ENCODE results near the gene B3GALT4. TPM values are rescaled to one million over a fixed set of nuclear protein-coding genes. Genes with fewer than 3 reads are reported as not detected.
"Not testable (repeated sequence)": the region's sequence is repeated elsewhere in the genome, so short reads cannot be mapped to it uniquely, and the experiment has no call there.

B3GALT4 gene
- total RNA-seq, 2 experiments from 2014 or later = 14.0 to 20.5 TPM

DNA sequence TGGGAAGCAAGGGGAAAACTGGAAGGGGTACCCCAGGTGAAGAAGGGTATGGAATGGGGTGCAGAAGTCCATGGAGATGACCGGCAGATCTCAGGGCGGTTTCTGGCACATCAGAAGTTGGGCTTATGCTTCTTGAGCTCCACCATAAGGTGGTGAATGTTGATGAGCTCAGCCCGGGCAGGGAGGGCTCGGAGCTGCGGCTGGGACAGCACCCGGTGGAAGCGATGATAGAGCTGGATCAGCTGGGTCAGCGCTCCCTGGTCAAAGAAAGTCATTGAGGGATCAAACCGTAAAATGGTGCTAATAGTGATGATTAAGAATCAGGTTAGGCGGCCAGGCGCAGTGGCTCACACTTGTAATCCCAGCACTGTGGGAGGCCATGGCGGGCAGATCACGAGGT lies 26.2 kb upstream of the B3GALT4 start:
- no peak for ATAC-seq
- H3K9me3 Mint-ChIP-seq (ENCODE audit: low read depth) = no peaks in the 10 kb centered on the region
- peak overlapping the region; percentile 94 for H3K27ac Mint-ChIP-seq
- H3K4me3 Mint-ChIP-seq = no peak overlapping the region
- peaks cover 27% of the 10 kb centered on the region for H3K36me3 Mint-ChIP-seq
- CTCF ChIA-PET = interaction anchor here (1.5 to 5.2 kb wide), 6 partner anchors 20 to 112 kb away, joined by 4 to 46 read pairs (median 27); partner anchors contain the start of genes B3GALT4, RING1, RPS18 and RXRB
- peaks cover 38% of the 10 kb centered on the region for H3K4me1 Mint-ChIP-seq
- DNase-seq = no peak
- peaks cover 10% of the 10 kb centered on the region for H3K27me3 Mint-ChIP-seq

- CTCF ChIA-PET = interaction anchor here (1.5 to 5.2 kb wide), 4 partner anchors 20 to 113 kb away, joined by 4 to 46 read pairs (median 20); partner anchors contain the start of genes RPS18, RXRB, SLC39A7 and VPS52
- no peak for DNase-seq
- Mint-ChIP-seq H3K27ac (peak overlapping the region; percentile 61), H3K27me3 (peaks cover 3% of the 10 kb centered on the region), H3K9me3 (ENCODE audit: low read depth) (no peaks in the 10 kb centered on the region), H3K4me1 (peaks cover 39% of the 10 kb centered on the region), H3K36me3 (peaks cover 28% of the 10 kb centered on the region), H3K4me3 (peak overlapping the region; percentile 11)
- ATAC-seq = no peak
These were observed 25.4 kb upstream of the B3GALT4 start for GRCh38 chr6:33251395-33252012.

GRCh38 chr6:33252759-33253158 lies 24.2 kb upstream of the B3GALT4 start:
- no peak overlapping the region for H3K4me3 Mint-ChIP-seq
- CTCF ChIA-PET = no interaction called here
- no peak overlapping the region for H3K27ac Mint-ChIP-seq
- peaks cover 39% of the 10 kb centered on the region for H3K4me1 Mint-ChIP-seq
- H3K27me3 Mint-ChIP-seq = no peaks in the 10 kb centered on the region
- no peaks in the 10 kb centered on the region for H3K9me3 Mint-ChIP-seq (ENCODE audit: low read depth)
- no peak for DNase-seq
- no peak for ATAC-seq
- H3K36me3 Mint-ChIP-seq = peaks cover 30% of the 10 kb centered on the region

GRCh38 chr6:33254591-33254990 lies 22.3 kb upstream of the B3GALT4 start:
- Mint-ChIP-seq H3K4me1 (peaks cover 28% of the 10 kb centered on the region), H3K27ac (no peak overlapping the region), H3K4me3 (no peak overlapping the region), H3K27me3 (no peaks in the 10 kb centered on the region), H3K36me3 (peaks cover 38% of the 10 kb centered on the region), H3K9me3 (ENCODE audit: low read depth) (no peaks in the 10 kb centered on the region)
- no peak for DNase-seq
- CTCF ChIA-PET = interaction anchor here (1.1 to 2.0 kb wide), 4 partner anchors 12 to 171 kb away, joined by 3 to 9 read pairs (median 4); partner anchors contain the start of genes RPS18 and VPS52
- no peak for ATAC-seq

DNA sequence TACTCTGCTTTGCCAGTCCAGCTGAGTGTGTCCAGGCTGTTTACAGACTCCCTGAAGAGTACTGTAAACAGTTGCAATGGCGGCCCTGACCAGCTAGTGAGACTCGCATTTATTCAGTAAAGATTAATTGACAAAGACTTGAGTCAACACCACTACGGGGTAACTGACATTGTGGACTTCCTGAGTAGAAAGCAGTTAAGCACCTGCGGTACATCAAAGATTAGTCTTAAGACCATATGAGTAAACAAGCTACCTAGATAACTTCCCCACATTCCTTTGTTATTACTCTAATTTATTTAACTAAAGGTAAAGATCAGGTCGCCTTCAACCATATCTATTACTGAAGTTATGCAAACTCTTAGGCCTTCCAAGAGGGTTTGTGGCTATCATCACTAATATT lies 17.9 kb upstream of the B3GALT4 start:
- CTCF ChIA-PET = interaction anchor here (1.2 kb wide), 1 partner anchor 134 kb away, joined by 3 read pairs; no protein-coding TSS in a partner anchor
- no peak for DNase-seq
- no peak overlapping the region for H3K4me3 Mint-ChIP-seq
- no peaks in the 10 kb centered on the region for H3K9me3 Mint-ChIP-seq (ENCODE audit: low read depth)
- peaks cover 45% of the 10 kb centered on the region for H3K36me3 Mint-ChIP-seq
- no peak overlapping the region for H3K27ac Mint-ChIP-seq
- H3K27me3 Mint-ChIP-seq = no peaks in the 10 kb centered on the region
- H3K4me1 Mint-ChIP-seq = peaks cover 2% of the 10 kb centered on the region
- no peak for ATAC-seq

GRCh38 chr6:33262490-33262889 lies 14.4 kb upstream of the B3GALT4 start:
- H3K27me3 Mint-ChIP-seq; ATAC-seq; H3K27ac Mint-ChIP-seq; H3K9me3 Mint-ChIP-seq (ENCODE audit: low read depth); H3K4me3 Mint-ChIP-seq; DNase-seq; H3K4me1 Mint-ChIP-seq: not testable (repeated sequence)
- H3K36me3 Mint-ChIP-seq = peaks cover 61% of the 10 kb centered on the region
- CTCF ChIA-PET = interaction anchor here (1.6 kb wide), 1 partner anchor 24 kb away, joined by 3 read pairs; no protein-coding TSS in a partner anchor

GRCh38 chr6:33264015-33264414 lies 12.9 kb upstream of the B3GALT4 start:
- H3K4me3 Mint-ChIP-seq = no peak overlapping the region
- no peak for DNase-seq
- H3K9me3 Mint-ChIP-seq (ENCODE audit: low read depth) = no peaks in the 10 kb centered on the region
- no peak for ATAC-seq
- no peaks in the 10 kb centered on the region for H3K27me3 Mint-ChIP-seq
- CTCF ChIA-PET = no interaction called here
- H3K27ac Mint-ChIP-seq = no peak overlapping the region
- no peaks in the 10 kb centered on the region for H3K4me1 Mint-ChIP-seq
- H3K36me3 Mint-ChIP-seq = peaks cover 65% of the 10 kb centered on the region

DNA sequence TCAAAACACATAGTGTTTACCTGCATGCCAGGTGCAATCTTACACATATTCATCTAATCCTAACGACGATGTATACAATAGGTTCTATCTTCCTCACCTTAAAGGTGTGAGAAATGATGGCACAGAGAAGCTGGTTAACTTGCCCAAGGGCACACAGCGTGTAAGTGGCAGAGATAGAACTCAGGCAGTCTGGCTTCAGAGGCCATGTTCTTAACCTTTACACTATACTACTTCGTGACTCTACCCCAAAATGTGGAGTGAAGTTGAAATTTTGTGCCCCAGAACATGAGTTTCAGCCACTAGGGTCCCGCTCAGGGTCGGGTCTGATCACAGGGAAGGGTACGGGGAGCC lies 5.8 kb upstream of the B3GALT4 start:
- Mint-ChIP-seq H3K9me3 (ENCODE audit: low read depth) (no peaks in the 10 kb centered on the region), H3K27ac (peak overlapping the region; percentile 98), H3K4me1 (peaks cover 52% of the 10 kb centered on the region), H3K4me3 (peak overlapping the region; percentile 88), H3K27me3 (no peaks in the 10 kb centered on the region), H3K36me3 (peaks cover 60% of the 10 kb centered on the region)
- CTCF ChIA-PET = interaction anchor here (1.0 to 4.6 kb wide), 8 partner anchors 16 to 300 kb away, joined by 3 to 33 read pairs (median 7); partner anchors contain the start of genes PFDN6, RGL2, WDR46 and ZBTB22
- DNase-seq = no peak
- ATAC-seq = no peak

DNA sequence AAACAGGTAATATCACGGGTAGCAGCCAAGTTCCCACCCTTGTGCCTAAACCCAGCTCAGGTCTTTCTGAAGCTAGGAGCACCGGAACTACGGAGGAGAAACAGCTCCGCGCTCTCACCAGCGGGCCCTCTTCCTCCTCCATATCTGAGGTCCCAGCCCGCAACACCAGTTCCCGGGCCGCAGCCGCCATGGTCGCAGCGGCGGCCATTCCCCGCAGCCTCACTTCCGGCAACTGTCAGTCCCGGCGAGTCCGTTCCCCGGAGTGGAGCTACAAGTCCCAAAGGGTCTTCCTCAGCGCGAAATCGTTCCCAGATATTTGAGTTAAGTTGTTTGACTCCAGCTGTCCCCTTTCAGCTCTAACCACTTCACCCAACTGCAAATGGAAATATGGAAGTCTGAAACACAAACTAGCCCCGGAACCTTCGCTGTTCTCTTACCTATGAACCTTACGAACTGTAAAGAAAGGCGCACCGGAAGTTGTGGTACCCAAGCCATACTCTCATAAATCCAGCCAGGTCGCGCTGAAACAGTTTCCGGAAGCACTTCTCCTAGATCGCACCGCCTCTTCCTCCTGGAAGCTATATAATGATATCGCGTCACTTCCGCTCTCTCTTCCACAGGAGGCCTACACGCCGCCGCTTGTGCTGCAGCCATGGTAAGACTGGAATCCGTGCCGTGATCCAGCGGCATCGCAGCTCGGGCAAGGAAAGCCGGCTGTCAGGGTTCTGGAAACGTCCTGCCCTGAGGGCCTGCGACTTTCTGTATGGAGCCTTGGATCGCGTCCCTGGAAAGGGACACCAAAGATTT lies 5.3 kb upstream of the B3GALT4 start, which contains the start of the genes RPS18 and VPS52:
Gene RPS18 (plus strand): TSS at position 608 of the 807 bp plus-strand sequence. CDS start 45 bp downstream, at position 653.
Gene VPS52 (minus strand): TSS at position 409 of the 807 bp plus-strand sequence. CDS start 201 bp downstream, at position 208.
- ATAC-seq (peak; percentile 90), DNase-seq (peak; percentile 96)
- H3K27me3 Mint-ChIP-seq = no peaks in the 10 kb centered on the region
- no peaks in the 10 kb centered on the region for H3K9me3 Mint-ChIP-seq (ENCODE audit: low read depth)
- H3K4me3 Mint-ChIP-seq = peak within 1 kb of the TSS; percentile 88
- CTCF ChIA-PET = interaction anchor here (0.6 to 4.6 kb wide), 13 partner anchors 16 to 300 kb away, joined by 3 to 33 read pairs (median 5); partner anchors contain the start of genes PFDN6, RGL2, WDR46 and ZBTB22
- peak within 1 kb of the TSS; percentile 98 for H3K27ac Mint-ChIP-seq
- peaks cover 61% of the 10 kb centered on the region for H3K36me3 Mint-ChIP-seq
- peaks cover 58% of the 10 kb centered on the region for H3K4me1 Mint-ChIP-seq

- DNase-seq (no peak), ATAC-seq (peak; percentile 7)
- Mint-ChIP-seq H3K9me3 (ENCODE audit: low read depth) (no peaks in the 10 kb centered on the region), H3K36me3 (peaks cover 56% of the 10 kb centered on the region), H3K27ac (peak overlapping the region; percentile 98), H3K4me3 (peak overlapping the region; percentile 88), H3K27me3 (no peaks in the 10 kb centered on the region), H3K4me1 (peaks cover 60% of the 10 kb centered on the region)
- CTCF ChIA-PET = interaction anchor here (0.7 to 4.6 kb wide), 10 partner anchors 17 to 301 kb away, joined by 3 to 33 read pairs (median 4); partner anchors contain the start of genes PFDN6, RGL2 and WDR46
These were observed 4.4 kb upstream of the B3GALT4 start for GRCh38 chr6:33272275-33273128.

DNA sequence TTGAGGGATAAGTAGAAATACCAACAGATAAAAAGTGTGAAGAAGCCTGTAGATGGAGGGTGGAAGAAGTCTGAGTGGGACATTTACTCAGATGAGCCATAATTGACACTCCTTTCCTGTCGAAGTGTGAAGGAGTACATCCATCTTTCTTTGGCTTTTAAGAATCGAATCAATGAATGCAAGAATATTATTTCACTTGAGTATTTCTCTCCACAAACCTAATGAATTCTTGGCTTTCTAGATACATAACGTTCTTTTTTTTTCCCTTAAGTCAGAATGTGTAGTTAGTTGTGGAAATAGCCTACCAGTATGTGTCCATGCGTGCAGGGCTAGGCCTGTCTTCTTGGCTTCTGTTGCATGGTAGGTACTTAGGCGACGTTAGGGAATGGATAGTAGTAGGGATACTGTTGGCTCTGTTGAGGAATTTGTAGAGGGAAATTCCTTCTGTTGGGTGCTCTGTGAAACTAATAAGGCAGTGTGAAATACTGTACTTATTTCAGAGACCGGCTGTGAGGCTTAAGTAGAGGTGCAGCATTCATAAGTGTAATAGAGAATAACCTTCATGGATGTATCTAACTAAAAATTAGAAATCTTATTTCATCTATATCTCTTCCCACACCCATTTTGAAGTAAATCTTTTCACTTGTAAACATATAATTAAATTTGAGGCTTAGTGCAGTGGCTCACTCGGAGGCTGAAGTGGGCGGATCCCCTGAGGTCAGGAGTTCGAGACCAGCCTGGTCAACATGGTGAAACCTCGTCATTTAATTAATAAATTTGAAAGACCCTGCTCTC lies 3.6 kb upstream of the B3GALT4 start:
- no peak for ATAC-seq
- Mint-ChIP-seq H3K27ac (peak overlapping the region; percentile 98), H3K27me3 (no peaks in the 10 kb centered on the region), H3K36me3 (peaks cover 52% of the 10 kb centered on the region), H3K9me3 (ENCODE audit: low read depth) (no peaks in the 10 kb centered on the region), H3K4me1 (peaks cover 65% of the 10 kb centered on the region), H3K4me3 (peak overlapping the region; percentile 88)
- DNase-seq = no peak
- CTCF ChIA-PET = interaction anchor here (1.2 to 6.4 kb wide), 4 partner anchors 16 to 112 kb away, joined by 3 to 58 read pairs (median 22); partner anchors contain the start of genes PFDN6, RGL2 and WDR46

Measured in activated CD8-positive, alpha-beta memory T cell treated with anti-CD3 and anti-CD28 coated beads, Interleukin-2, amount 10 ng/mL, durations not matched to agents 7 days and 5 days (primary cell).